H1 (cell line): Measurements from ENCODE around the gene DAPK2. TPM values are rescaled to one million over a fixed set of nuclear protein-coding genes. Genes with fewer than 3 reads are reported as not detected.

Source experiments
- ATF2 ChIP-seq: IDR thresholded peaks from 2 replicates; pipeline ENCODE4 v1.6.1; 2012; ENCODE audit warnings: low read length, inconsistent platforms
- BACH1 ChIP-seq: IDR thresholded peaks from 2 replicates; pipeline ENCODE4 v1.6.1; 2012; ENCODE audit warnings: low read length, improper control_type of control experiment
- BRCA1 ChIP-seq: IDR thresholded peaks from 2 replicates; pipeline ENCODE4 v1.6.1; 2012; ENCODE audit warnings: low read depth, low read length, improper control_type of control experiment
- CHD7 ChIP-seq: fragments of 300-600 bp; sonication (generic); IDR thresholded peaks from 2 replicates; pipeline ENCODE4 v1.7.1; 2012; ENCODE audit warnings: low read length, moderate library complexity, mild to moderate bottlenecking, inconsistent platforms; ENCODE audit not compliant: insufficient replicate concordance
- E2F6 ChIP-seq: IDR thresholded peaks from 2 replicates; pipeline ENCODE4 v1.6.1; 2012; ENCODE audit warnings: inconsistent platforms
- HDAC2 ChIP-seq, 2 experiments: fragments of 300-600 bp in 1 of 2; sonication (generic) in 1 of 2; IDR thresholded peaks; 2 replicates each; pipeline ENCODE4 v1.6.1; 2011 to 2012; ENCODE audit warnings: low read depth in 2 of 2, low read length in 2 of 2, mild to moderate bottlenecking in 2 of 2, moderate library complexity in 2 of 2, borderline replicate concordance in 1 of 2, inconsistent platforms in 1 of 2
- KDM4A ChIP-seq: IDR thresholded peaks from one replicate; pipeline ENCODE4 v1.7.1; 2012; ENCODE audit warnings: low read depth, mild to moderate bottlenecking, moderate library complexity, low read length, inconsistent platforms; ENCODE audit not compliant: severe bottlenecking
- RBBP5 ChIP-seq: IDR thresholded peaks from 2 replicates; pipeline ENCODE4 v1.7.1; 2012; ENCODE audit warnings: low read depth, mild to moderate bottlenecking, inconsistent platforms, low read length, moderate library complexity, borderline replicate concordance
- polyA plus RNA-seq, 7 experiments: library from polyadenylated mRNA; depleted of rRNA in 3 of 7; stranded (reverse) in 5 of 7; unstranded in 2 of 7; fragments of >200 nt in 5 of 7; fragments of 200-250 nt in 2 of 7; gene quantifications; 1 replicate in 5 of 7; 2 replicates in 1 of 7; 4 replicates in 1 of 7; pipeline versions ENCODE4 v1.2.1 to v1.2.3, GENCODE V29; 2011 to 2013; ENCODE audit warnings: missing spikeins in 2 of 7, mixed read lengths in 2 of 7
- total RNA-seq: library from RNA; stranded (reverse); fragmentation: NEBNext Ultra II Directional; extraction: Animal tissue kit (Norgen Biotek cat#: 25700); gene quantifications from 2 replicates; pipeline ENCODE4 v1.2.1, GENCODE V29; 2021

DAPK2 gene
- total and polyA plus RNA-seq, 2 of the 8 experiments (the other 6 are each of a cell fraction or from before 2014, with no cell fraction given): 1.8 to 2.9 TPM

GRCh38 chr15:64072812-64073211, 26.5 kb upstream of the DAPK2 start (continued):
- TF ChIP-seq CHD7 (no peak), ATF2 (no peak), E2F6 (no peak), RBBP5 (no peak), KDM4A (no peak), HDAC2 (IDR thresholded peaks at IDR 0.05; ENCODE audit: borderline replicate concordance in 1 of 2, low read depth in 2 of 2, low read length in 2 of 2) (no peak), BRCA1 (no peak), BACH1 (no peak)
